ENCODE data around the gene PRELP.
"Not testable (repeated sequence)": the region's sequence is repeated elsewhere in the genome, so short reads cannot be mapped to it uniquely, and the experiment has no call there.

GRCh38 chr1:203466906-203467549 is 8.6 kb upstream of the PRELP start:
- not testable (repeated sequence) for TF ChIP-seq CTCF, POLR2A, POLR2AphosphoS5, EP300 (IDR thresholded peaks at IDR 0.05)
